ENCODE measurements around the gene TRIM2. TPM values are rescaled to one million over a fixed set of nuclear protein-coding genes. Genes with fewer than 3 reads are reported as not detected.

Gene TRIM2
- total RNA-seq, 1 donor from 2014 or later, result 146 TPM

- no peak for DNase-seq (ENCODE audit: low spot score)
Observed at GRCh38 chr4:153372967-153373562, 168.8 kb downstream of the TRIM2 start.

GRCh38 chr4:153374442-153374841 is 170.2 kb downstream of the TRIM2 start:
- no peak for DNase-seq (ENCODE audit: low spot score)

GRCh38 chr4:153375303-153375702 is 171.1 kb downstream of the TRIM2 start:
- DNase-seq (ENCODE audit: low spot score), result no peak

GRCh38 chr4:153383131-153383530 is 178.9 kb downstream of the TRIM2 start:
- DNase-seq (ENCODE audit: low spot score), result no peak

- DNase-seq (ENCODE audit: low spot score), result no peak
Observed at GRCh38 chr4:153384160-153384559, 179.9 kb downstream of the TRIM2 start.

GRCh38 chr4:153385784-153386183 is 181.5 kb downstream of the TRIM2 start:
- no peak for DNase-seq (ENCODE audit: low spot score)

GRCh38 chr4:153387981-153388380 is 183.7 kb downstream of the TRIM2 start:
- no peak for DNase-seq (ENCODE audit: low spot score)

Other genes with a start within 250 kb of the TRIM2 start
- gene MND1, start 140.2 kb downstream of the TRIM2 start, total RNA-seq, result 1.7 TPM

All from mucosa of gallbladder (tissue), 1 donor.